ENCODE results near the gene GNPAT.

Gene GNPAT

DNA sequence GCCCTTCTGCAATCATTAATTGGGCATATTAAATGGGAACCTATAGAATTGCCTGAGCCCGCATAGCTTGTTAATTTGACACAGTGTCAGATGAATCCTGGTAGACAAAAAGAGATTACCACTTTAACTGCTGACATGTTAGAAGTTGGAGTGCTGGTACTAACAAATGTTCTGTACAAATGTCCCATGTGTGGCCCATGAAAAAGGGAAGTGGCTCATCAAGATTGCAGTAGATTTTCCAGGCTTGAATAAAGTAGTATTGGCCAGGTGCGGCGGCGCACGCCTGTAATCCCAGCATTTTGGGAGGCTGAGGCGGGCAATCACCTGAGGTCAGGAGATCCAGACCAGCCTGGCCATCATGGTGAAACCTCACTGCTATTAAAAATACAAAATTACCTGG is 45.6 kb downstream of the GNPAT start:
- no peaks in the 10 kb centered on the region for H3K27me3 ChIP-seq
- H3K36me3 ChIP-seq, result no peaks in the 10 kb centered on the region
- DNase-seq, result no peak
- TF ChIP-seq, protein P1, sequence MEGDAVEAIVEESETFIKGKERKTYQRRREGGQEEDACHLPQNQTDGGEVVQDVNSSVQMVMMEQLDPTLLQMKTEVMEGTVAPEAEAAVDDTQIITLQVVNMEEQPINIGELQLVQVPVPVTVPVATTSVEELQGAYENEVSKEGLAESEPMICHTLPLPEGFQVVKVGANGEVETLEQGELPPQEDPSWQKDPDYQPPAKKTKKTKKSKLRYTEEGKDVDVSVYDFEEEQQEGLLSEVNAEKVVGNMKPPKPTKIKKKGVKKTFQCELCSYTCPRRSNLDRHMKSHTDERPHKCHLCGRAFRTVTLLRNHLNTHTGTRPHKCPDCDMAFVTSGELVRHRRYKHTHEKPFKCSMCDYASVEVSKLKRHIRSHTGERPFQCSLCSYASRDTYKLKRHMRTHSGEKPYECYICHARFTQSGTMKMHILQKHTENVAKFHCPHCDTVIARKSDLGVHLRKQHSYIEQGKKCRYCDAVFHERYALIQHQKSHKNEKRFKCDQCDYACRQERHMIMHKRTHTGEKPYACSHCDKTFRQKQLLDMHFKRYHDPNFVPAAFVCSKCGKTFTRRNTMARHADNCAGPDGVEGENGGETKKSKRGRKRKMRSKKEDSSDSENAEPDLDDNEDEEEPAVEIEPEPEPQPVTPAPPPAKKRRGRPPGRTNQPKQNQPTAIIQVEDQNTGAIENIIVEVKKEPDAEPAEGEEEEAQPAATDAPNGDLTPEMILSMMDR (IDR thresholded peaks at IDR 0.05; ENCODE audit: low read depth, low read length), result no peak
- no peak overlapping the region for H3K4me3 ChIP-seq (ENCODE audit: low read depth, low read length)
- H3K9me3 ChIP-seq, result no peaks in the 10 kb centered on the region
- no peaks in the 10 kb centered on the region for H3K4me1 ChIP-seq

DNA sequence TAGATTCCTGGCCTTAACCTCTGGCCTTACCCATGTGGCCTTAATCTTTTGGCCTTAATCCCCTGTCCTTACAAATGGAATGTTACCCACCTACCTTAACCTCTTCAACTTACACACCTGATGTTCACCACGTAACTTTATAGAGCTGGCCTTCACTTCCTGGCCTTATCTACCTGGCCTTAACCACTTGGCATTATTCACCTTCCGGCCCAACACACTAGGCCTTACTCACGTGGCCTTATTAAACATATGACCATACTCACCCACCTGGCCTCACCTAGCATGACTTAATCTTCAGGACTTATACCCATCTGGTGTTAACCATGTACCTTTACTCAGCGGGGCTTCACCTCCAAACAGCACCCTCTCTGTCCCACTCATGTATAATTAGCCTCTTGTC is 54.9 kb downstream of the GNPAT start:
- no peaks in the 10 kb centered on the region for H3K4me1 ChIP-seq
- H3K27me3 ChIP-seq, result no peaks in the 10 kb centered on the region
- no peaks in the 10 kb centered on the region for H3K9me3 ChIP-seq
- no peak for DNase-seq
- no peak overlapping the region for H3K4me3 ChIP-seq (ENCODE audit: low read depth, low read length)
- TF ChIP-seq, protein P1 (IDR thresholded peaks at IDR 0.05; ENCODE audit: low read depth, low read length), result no peak
- H3K36me3 ChIP-seq, result no peaks in the 10 kb centered on the region

DNA sequence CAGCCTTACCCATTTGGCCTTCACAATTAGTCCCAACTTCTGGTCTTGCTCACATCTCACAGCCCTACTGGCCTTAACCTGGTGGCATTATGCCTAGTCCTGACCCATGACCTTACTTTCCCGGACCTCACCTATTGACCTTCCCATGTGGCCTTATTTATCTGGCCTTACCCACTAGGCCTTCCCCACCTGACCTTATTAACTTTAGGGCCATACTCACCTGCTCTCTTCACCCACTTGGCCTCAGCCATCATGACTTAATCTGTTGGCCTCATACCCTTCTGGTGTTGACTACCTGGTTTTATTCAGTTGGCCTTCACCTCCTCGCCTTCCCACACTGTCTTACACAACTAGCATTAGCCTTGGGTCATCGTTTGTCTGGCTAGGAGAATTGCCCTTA is 61.0 kb downstream of the GNPAT start:
- no peak overlapping the region for H3K4me3 ChIP-seq (ENCODE audit: low read depth, low read length)
- DNase-seq, result no peak
- no peaks in the 10 kb centered on the region for H3K4me1 ChIP-seq
- no peaks in the 10 kb centered on the region for H3K9me3 ChIP-seq
- TF ChIP-seq, protein P1 (IDR thresholded peaks at IDR 0.05; ENCODE audit: low read depth, low read length), result no peak
- no peaks in the 10 kb centered on the region for H3K27me3 ChIP-seq
- H3K36me3 ChIP-seq, result no peaks in the 10 kb centered on the region

DNA sequence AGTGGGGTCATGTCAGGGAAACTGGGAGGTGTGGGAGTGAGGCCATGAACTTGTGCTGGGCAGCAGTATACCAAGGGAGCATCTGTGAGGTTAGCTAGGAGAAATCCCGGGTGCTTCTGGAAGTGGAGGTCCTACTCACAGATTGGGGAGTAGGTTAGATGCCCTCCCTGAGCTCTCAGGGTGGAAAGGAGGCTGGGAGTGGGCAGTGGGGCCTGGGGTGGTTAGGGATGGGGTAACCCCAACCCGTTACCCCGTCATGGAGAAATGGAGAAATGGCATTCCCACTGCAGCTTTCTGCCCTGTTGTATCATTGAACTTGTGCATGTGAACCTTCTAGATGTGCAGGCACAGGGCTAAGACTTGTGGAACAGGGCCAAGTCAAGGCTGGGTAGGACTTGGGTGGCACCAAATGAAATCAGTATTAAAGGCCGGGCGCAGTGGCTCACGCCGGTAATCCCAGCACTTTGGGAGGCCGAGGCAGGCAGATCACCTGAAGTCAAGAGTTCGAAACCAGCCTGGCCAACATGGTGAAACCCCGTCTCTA is 69.5 kb downstream of the GNPAT start:
- Histone ChIP-seq H3K4me1 (no peaks in the 10 kb centered on the region), H3K9me3 (no peaks in the 10 kb centered on the region), H3K27me3 (no peaks in the 10 kb centered on the region), H3K4me3 (ENCODE audit: low read depth, low read length) (no peak overlapping the region), H3K36me3 (no peaks in the 10 kb centered on the region)
- TF ChIP-seq, protein P1 (IDR thresholded peaks at IDR 0.05; ENCODE audit: low read depth, low read length), result no peak
- no peak for DNase-seq

DNA sequence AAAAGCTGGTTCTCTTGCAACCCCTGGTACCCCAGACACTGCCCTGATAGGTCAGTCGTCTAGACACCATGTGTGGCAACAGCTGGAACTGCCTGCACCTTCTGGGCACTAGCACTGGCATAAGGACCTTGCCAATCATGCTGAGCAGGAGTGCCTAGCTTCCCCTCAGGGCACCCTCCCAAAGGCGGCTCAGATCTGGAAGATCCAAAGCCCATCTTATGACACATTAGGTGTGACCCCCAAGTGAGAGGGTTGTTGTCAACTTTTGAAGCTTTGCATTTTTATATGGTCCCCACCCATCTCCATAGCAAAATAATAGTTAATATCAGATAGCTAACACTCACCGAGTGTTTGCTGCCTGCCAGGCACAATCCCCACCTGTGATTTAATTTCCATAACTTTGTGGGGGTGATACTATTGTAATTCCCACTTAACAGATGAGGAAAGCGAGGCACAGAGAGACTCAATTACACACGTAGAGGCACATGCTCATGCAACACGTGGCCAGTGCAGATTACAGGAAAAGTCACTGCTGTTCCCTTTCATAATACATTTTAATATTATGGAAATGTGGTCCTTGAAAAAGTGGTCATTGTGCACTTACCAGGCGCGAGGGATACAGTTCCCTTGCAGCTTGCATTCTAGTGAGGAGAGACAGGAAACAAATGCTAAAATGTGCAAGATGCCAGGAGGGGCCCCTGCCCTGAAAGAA is 70.9 kb downstream of the GNPAT start:
- no peaks in the 10 kb centered on the region for H3K4me1 ChIP-seq
- no peak for DNase-seq

DNA sequence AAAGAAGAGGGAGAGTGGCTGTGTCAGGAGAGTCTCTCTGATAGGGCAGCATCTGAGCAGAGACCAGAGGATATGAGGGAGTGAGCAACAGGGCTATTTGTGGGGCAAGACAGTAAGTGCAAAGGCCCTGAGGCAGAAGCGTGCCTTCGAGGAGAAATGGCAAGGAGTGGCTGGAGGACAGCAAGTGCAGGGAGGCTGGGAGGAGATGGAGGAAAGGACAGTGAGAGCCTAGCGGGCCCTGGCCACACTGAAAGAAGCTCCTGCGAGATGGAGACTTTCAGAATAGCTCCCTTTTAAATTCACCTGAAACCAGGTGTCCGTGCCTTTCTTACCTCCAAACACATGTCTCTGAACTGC is 71.4 kb downstream of the GNPAT start:
- no peaks in the 10 kb centered on the region for H3K4me1 ChIP-seq
- H3K27me3 ChIP-seq, result no peaks in the 10 kb centered on the region

More for the DNA sequence above, 70.9 kb downstream of the GNPAT start:
- no peak overlapping the region for H3K4me3 ChIP-seq (ENCODE audit: low read depth, low read length)
- H3K36me3 ChIP-seq, result no peaks in the 10 kb centered on the region
- TF ChIP-seq, protein P1 (IDR thresholded peaks at IDR 0.05; ENCODE audit: low read depth, low read length), result no peak
- no peaks in the 10 kb centered on the region for H3K27me3 ChIP-seq
- H3K9me3 ChIP-seq, result no peaks in the 10 kb centered on the region

More for the DNA sequence above, 71.4 kb downstream of the GNPAT start:
- no peaks in the 10 kb centered on the region for H3K9me3 ChIP-seq
- DNase-seq, result no peak
- H3K4me3 ChIP-seq (ENCODE audit: low read depth, low read length), result no peak overlapping the region
- no peaks in the 10 kb centered on the region for H3K36me3 ChIP-seq
- TF ChIP-seq, protein P1 (IDR thresholded peaks at IDR 0.05; ENCODE audit: low read depth, low read length), result no peak

Measured in BE2C (cell line).